HL-60/S4 (cell line): ENCODE measurements around the gene SRPX2.

ENCODE experiments used
- in situ Hi-C: fragments of 300-500 bp; cut with MboI; formaldehyde crosslinking; loops from 2 replicates; pipeline ENCODE4 v1.14.3; 2022; ENCODE audit warnings: low sequenced_read_pairs

The SRPX2 gene

DNA sequence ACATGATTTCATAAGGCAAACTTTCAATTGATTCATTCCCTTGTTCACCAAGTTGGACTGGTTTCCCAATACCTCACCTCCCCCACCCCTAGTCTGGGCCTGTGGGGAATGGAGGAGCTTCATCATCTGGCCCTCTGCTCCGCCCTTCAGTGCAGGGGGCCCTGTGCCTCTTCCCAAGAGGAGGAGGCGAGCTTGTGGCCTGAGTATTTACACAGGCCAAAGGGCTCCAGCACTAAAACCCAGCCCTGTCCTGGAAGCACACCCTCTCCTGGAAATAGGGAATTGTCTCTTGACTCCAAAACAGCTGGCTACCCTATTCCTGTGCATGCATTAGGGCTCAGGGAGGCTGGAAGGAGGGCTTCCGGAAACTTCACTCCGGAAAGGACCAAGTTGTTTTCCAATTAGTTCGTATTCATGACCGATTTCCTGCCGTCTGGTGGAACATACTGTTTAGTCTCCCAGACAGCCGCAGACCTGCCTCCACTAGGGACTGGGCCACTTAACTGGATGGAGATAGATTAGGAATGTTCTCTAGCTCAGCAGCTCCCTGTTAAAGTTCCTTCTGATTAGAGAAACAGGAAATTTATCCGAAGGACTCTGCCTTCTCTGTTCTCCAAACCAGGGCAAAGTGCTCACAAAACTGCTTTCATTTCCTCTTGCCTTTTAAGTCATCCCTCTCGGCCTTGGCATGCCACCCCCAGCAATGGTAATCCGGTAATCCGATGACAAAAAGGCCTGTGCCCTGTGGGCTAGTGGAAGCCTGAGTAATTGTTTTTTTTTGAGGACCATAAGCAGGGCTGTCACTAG lies 5.8 kb downstream of the SRPX2 start:
- in situ Hi-C loops, result no loop called here

DNA sequence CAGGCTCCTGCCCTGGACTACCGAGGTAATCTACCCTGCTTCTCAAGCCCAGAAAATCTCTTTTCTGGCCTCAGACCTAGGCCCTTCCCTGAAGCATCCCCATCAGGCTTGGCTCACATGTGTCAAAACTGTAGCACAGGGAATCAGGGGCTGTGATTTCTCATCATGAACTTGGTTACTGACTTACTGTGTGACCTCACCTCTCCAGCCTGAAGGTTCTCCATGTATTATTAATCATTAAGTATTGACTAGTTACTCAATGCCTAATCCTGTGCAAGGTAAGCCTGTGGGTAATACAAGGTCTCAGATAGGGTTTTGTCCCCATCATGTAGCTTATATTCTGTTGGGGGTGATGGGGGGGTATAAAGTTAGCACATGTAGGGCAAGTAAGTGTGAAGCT lies 6.8 kb downstream of the SRPX2 start:
- in situ Hi-C loops, result no loop called here

DNA sequence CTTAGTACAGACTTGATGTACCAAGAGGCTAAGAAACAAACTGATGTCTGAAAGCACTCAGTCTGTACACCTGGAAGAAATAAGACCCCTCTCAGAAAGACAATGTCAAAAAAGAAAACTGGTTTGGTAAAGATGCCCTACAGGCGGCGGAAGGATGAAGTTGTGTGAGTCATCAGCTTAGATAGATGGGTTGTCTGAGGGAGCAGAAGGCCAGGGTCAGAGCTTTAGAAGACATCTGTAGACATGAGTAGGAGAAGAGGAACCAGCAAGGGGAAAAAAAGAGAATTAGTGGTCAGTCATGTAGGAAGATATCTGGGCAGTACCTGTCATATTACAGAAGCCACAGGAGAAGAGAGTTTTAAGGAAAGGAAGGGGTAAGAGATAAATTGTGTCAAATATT lies 8.3 kb downstream of the SRPX2 start:
- in situ Hi-C loops, result no loop called here

DNA sequence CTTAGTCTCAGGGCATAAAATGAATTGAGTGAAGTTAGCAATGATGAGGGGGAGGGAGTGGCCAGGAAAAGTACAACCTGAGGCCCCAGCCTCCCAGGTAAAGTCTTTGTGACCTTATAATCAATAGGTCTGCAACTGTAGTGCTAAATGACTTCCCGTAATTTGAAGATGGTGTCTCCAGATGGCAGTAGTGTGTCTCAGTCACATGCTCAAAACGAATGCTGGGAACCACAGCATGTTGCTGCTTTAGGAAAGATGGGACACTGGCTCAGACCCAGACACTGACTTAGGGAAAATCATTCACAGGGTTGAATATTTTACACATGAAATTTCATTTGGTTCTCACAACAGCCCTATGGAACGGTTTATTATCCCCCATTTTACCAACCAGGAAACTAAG lies 10.3 kb downstream of the SRPX2 start:
- in situ Hi-C loops, result no loop called here

- in situ Hi-C loops, result no loop called here
Measured at GRCh38 chrX:100658941-100659381, 15.0 kb downstream of the SRPX2 start.

DNA sequence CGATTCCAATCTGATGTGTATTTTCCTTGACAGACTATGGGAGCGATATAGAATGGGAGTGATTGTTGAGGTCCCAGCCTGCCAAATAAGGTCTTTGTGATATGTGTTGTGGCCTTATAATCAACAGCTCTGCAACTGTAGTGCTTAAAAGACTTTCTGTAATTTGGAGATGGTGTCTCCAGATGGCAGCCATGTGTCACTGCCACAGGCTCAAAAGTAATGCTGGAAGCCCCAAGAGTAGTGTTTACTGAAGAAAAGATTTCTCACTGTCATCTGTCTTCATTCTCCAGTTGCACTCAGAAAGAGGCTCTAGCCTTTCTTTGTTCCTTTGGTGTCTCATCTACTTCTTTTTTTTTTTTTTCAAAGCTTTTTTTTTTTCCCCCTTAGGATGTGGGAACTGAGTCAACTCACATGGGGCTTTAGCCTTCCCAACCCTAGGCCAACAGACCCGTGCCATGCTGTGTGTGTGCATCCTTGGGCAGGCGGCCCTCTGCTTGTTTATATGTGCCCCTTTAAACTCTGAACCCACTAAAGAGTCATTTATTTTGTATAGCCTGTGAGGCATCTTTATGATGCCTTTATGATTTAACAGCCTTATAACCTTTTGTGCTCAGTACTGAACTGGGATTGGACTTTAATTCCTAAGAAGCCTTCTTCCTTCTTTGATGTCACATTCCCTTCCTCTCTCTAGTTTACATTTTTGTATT lies 15.6 kb downstream of the SRPX2 start:
- in situ Hi-C loops, result no loop called here

- in situ Hi-C loops, result no loop called here
Measured at GRCh38 chrX:100662170-100662569, 18.2 kb downstream of the SRPX2 start.

DNA sequence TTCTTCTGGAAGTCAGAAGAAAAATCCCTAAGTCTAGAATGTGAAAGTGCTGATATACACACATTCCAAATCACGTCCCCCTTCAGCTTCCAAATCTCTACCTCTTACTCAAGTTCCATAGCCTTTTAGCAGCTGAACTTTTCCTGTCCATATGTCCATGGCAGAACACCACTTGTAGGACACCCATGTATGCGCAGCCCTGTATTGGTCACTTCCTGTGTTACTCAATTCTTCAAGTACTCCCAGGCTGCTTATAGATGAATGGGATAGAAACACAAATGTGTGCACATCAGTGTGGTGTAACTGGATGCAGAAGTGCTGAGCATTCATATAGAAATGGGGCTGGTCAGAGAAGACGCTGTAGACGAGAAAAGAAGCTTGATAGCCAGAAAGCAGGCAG lies 18.8 kb downstream of the SRPX2 start:
- in situ Hi-C loops, result no loop called here

- in situ Hi-C loops, result no loop called here
Measured at GRCh38 chrX:100663642-100664041, 19.6 kb downstream of the SRPX2 start.

DNA sequence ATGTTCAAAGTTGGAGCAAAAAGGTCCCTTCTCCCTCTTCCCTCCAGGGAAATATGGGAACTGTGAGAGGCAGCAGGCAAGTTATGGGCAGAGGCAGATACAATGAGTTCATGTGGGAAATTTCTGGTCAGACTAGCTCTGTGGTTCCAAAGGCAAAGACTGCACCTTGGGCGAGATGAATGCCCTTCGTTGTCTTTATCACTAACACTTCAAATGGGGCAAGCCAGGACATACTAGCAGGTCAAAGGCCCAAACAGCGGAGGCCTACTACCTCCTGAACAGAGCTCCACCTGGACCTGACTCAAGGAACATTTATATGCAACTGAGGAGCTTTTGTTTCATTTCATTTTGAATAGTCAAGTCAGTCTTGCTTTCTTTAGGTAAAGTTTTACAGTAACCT lies 29.0 kb downstream of the SRPX2 start:
- in situ Hi-C loops, result no loop called here

DNA sequence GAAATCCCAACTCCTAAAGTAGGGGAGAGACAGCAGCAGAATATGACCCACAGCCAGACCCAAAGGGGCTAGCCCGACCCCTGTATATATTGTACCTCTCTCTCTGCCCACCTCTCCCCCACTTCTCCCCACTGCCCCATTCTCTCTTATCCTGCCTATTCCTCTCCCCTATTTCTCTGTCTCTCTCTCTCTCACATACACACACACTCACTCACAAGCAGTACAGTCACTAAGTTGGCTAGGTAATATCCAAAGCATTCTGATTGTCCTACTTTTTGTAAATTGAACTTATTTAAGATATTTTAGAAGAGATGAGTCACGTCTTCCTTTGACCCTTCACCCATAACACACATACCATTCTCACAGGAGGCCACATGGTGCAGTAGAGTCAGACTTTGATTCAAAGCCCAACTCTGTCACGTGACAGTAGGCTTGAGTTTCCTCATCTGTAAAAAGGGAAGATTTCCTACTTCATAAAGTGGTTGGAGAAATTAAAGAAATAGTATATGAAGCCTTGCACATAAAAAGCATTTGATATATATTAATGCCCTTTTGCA lies 29.5 kb downstream of the SRPX2 start:
- in situ Hi-C loops, result no loop called here

DNA sequence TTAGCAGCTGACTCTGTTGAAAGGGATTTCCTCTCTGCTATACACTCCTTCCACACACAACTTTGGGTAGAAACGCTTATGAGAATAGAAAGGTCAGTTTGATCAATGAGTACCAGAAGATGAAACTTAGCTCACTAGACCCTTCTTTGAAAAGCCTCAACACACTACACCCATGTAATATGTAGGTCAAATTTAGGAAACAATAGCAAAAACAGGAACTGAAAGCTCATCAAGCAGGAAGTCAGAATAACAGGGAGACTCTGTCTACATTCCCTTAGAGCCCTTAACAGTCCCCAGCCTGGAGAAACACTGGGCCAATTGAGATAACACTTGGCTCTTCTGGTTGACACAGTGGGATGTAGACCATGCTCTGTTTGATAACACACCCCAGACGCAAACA lies 30.7 kb downstream of the SRPX2 start:
- in situ Hi-C loops, result loop anchor here (25.0 kb wide), 1 partner anchor 113 kb away; no protein-coding TSS in a partner anchor

GRCh38 chrX:100677611-100678181 lies 33.7 kb downstream of the SRPX2 start:
- in situ Hi-C loops, result loop anchor here (25.0 kb wide), 1 partner anchor 110 kb away; no protein-coding TSS in a partner anchor

DNA sequence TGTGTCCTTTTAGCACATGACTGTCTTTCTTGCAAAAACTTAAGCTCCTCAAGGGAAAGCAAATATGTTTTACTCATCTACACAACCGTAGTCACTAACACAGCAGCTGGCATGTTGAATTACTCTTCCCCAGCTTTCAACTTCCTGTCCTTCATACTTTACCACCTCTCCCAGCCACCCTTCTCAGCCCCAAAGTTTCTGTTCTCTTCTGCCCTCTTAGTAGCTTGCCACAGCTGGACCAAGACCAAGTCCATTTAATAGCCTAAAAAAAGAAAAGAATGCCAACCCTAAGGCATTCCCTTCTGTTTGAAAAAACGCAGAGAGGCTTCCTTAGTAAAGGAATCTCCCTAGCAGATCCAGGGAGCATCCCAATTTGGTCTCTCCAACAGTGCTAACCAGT lies 36.8 kb downstream of the SRPX2 start:
- in situ Hi-C loops, result loop anchor here (25.0 kb wide), 1 partner anchor 107 kb away; no protein-coding TSS in a partner anchor

DNA sequence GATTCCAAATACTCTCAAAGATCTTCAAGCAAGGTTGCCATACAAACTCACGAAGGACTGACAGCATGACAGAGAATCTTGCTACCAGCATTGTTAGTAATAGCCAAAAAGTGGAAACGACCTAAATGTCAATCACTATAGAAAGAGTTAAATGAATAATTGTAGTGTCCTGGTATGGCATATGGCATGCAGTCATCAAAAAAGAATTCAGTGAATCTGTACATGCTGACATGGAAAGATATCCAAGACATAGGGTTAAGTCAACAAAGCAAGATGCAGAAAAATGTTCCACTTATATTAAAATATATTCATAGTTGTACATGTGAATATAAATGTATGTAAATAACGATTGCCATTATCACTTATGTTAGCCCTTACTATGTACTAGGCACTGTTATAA lies 37.6 kb downstream of the SRPX2 start:
- in situ Hi-C loops, result loop anchor here (25.0 kb wide), 1 partner anchor 106 kb away; no protein-coding TSS in a partner anchor

- in situ Hi-C loops, result loop anchor here (25.0 kb wide), 1 partner anchor 104 kb away; no protein-coding TSS in a partner anchor
Measured at GRCh38 chrX:100682939-100683338, 38.9 kb downstream of the SRPX2 start.

GRCh38 chrX:100685284-100685996 lies 41.4 kb downstream of the SRPX2 start:
- in situ Hi-C loops, result loop anchor here (25.0 kb wide), 1 partner anchor 102 kb away; no protein-coding TSS in a partner anchor

- in situ Hi-C loops, result loop anchor here (25.0 kb wide), 1 partner anchor 101 kb away; no protein-coding TSS in a partner anchor
Measured at GRCh38 chrX:100685997-100686305, 42.0 kb downstream of the SRPX2 start.

DNA sequence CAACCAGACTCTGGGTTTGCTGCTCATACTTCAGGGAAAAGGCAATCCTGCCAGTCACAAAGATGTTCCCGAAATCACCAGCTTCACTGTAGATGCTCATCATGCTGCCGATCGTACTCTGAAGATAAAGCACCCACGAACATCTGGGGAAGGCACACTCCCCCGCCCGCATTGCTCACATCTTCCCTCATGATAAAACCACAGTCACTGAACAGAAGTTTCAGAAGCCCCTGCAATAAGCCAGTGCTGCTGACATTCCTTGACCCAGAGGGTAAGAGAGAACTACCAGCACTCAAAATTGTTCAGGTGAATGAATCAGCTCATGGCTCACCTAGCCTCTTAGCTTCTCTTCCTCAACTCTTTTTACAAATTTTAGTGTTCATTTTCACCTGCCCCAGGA lies 43.1 kb downstream of the SRPX2 start:
- in situ Hi-C loops, result loop anchor here (25.0 kb wide), 1 partner anchor 100 kb away; no protein-coding TSS in a partner anchor

GRCh38 chrX:100687546-100687945 lies 43.5 kb downstream of the SRPX2 start:
- in situ Hi-C loops, result loop anchor here (25.0 kb wide), 1 partner anchor 100 kb away; no protein-coding TSS in a partner anchor
